ENCODE data around the gene SETX.
"Not testable (repeated sequence)": the region's sequence is repeated elsewhere in the genome, so short reads cannot be mapped to it uniquely, and the experiment has no call there.

SETX gene

GRCh38 chr9:132283165-132283564, 71.6 kb downstream of the SETX start:
- DNase-seq (ENCODE audit: low read depth), result no peak

- DNase-seq (ENCODE audit: low read depth), result no peak
Measured at GRCh38 chr9:132274861-132275260, 79.9 kb downstream of the SETX start.

DNA sequence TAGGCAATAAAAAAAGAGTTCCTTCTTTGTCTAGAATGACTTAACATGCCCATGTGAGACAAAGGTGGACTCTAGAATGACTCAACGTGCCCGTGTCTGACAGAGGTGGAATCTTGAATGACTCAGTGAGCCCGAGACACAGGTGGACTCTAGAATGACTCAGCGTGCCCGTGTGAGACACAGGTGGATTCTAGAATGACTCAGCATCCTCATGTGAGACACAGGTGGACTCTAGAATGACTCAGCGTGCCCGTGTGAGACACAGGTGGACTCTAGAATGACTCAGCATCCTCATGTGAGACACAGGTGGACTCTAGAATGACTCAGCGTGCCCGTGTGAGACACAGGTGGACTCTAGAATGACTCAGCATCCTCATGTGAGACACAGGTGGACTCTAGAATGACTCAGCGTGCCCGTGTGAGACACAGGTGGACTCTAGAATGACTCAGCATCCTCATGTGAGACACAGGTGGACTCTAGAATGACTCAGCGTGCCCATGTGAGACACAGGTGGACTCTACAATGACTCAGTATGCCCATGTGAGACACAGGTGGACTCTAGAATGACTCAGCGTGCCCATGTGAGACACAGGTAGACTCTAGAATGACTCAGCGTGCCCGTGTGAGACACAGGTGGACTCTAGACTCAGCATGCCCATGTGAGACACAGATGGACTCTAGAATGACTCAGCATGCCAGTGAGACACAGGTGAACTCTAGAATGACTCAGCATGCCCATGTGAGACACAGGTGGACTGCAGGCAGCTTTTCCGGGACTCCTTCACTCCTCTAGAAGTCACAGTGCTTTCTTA, 84.9 kb downstream of the SETX start:
- DNase-seq (ENCODE audit: low read depth), result not testable (repeated sequence)

DNA sequence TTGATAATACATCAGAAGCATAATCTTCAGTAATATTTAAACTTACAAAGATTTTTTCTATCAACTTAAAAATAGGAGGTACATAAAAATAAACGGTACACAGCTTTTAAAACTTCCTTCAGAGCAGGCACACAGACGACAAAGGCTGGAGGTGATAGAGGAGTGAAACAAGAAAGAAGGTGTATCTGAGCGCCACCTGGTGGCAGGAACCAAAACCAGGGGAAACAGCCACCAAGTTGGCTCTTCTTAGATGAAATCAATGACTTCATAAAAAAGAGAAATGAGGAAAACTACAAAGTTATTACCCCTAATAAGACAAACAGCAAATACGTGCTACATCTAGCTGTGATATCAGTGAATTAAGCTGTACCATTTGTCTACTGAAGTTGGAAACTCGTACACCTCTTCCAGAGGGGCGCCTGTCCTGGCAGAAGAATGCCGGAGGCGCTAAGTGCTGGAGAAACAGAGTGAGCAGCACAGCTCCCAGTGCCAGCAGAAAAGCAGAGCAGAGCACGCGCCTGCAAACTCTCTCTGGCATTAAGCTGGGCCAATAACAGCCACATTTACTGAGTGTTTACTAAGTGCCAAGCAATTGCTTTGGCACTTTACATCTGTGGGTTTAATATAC, 85.9 kb downstream of the SETX start:
- peak; percentile 47 for DNase-seq (ENCODE audit: low read depth)

DNA sequence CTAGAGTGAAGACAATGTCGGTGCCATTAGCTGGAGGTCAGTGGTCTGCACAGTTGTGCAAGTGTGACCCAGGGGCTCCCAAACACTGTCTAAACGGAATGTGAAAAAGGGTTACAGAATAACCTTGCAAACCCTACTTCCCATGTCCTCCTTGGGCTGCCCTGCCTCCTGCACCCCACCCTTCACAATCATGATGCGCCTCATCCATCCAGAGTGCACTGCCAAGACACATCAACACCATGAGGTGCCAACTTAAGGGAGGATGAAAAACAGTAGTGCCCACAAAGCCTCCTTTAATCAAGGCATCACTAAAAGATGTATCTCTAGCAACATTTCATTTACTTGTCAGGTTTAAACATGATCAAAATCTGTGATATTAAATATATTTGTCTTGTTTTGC, 87.1 kb downstream of the SETX start:
- no peak for DNase-seq (ENCODE audit: low read depth)

- DNase-seq (ENCODE audit: low read depth), result no peak
Measured at GRCh38 chr9:132266017-132266416, 88.8 kb downstream of the SETX start.

GRCh38 chr9:132260846-132261245, 93.9 kb downstream of the SETX start:
- no peak for DNase-seq (ENCODE audit: low read depth)

GRCh38 chr9:132250324-132251262, 104.2 kb downstream of the SETX start:
- DNase-seq (ENCODE audit: low read depth), result no peak

- DNase-seq (ENCODE audit: low read depth), result no peak
Measured at GRCh38 chr9:132249690-132250089, 105.1 kb downstream of the SETX start.

- no peak for DNase-seq (ENCODE audit: low read depth)
Measured at GRCh38 chr9:132249123-132249522, 105.7 kb downstream of the SETX start.

DNA sequence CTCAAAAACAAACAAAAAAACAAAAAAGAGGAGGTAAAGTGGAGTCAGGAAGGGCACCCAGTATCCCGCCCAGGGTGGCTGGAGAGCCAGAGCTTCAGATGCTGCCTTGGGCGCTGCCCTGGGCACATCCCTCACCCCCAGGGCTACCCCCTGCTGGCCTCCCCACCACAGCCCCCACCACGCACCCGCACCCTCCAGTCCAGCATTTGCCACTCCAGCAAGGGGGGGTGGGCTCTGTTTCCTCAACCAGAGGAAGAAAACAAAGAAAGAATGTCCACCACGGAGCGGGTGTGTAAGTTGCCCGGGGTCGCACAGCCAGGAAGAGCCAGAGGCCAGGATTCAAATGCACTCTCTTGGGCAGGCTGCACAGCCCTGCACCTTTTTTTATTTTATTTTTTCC, 106.8 kb downstream of the SETX start:
- no peak for DNase-seq (ENCODE audit: low read depth)

GRCh38 chr9:132245465-132245864, 109.3 kb downstream of the SETX start:
- DNase-seq (ENCODE audit: low read depth), result no peak

DNA sequence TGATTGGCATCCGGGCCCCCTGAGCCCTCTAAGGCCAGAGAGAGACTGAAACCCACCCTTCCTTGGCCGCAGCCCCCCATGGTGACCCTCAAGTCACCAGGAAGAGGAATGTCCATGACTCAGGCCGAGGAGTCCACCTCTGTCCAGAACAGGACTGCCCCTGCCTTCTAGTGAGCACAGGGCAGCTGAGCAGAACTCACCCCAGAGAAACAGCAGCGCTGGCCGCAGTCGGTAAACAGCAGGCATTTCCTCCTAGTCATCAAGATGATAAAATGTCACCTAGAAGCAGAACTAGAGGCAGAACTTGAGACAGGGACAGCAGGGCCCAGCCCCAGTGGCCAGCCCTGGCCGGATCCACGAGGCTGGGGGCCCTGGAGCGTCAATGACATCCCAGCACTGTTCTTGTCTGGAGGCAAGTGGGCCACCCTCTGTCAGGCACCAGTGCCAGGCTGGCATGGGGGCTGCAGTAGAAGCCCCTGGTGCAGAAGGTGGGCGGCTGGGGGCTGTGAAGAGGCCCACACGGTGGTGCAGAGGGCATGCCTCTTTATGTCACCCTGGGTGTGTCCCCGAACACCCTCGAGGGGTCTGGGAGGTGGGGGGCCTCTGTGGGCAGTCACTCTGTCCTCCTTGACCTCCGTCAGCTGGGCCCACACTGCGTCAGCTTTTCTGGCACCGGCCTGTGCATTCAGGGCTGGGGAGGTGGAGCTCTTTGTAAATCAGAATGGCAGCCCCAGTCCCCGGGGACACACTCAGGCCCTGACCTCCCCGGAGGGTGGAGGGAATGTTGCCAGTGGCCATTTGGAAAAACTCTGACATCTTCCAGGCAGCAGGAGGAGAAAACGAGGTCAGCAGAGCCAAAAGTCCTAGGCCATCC, 110.0 kb downstream of the SETX start:
- DNase-seq (ENCODE audit: low read depth), result no peak

GRCh38 chr9:132243156-132244074, 111.4 kb downstream of the SETX start:
- no peak for DNase-seq (ENCODE audit: low read depth)

DNA sequence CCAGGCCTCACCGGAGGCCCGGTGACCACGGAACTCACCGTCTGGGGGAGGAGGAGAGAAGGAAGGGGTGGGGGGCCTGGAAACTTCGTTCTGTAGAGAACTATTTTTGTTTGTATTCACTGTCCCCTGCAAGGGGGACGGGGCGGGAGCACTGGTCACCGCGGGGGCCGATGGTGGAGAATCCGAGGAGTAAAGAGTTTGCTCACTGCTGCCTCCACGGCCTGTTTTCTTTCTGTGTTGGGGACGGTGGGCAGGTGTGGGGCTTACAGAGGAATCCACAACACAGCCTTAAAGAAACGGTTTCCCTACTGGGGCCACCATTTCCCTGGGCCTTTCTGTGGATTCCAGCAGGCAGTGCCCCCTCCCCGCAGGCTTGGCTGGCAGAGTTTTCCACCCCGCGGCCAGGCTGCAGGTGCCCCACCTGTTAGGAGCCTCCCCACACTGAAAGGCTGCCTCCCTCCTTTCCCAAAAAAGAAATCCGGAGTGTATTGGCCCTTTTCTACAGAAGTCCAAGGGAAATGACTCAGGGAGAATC, 112.1 kb downstream of the SETX start:
- no peak for DNase-seq (ENCODE audit: low read depth)

DNA sequence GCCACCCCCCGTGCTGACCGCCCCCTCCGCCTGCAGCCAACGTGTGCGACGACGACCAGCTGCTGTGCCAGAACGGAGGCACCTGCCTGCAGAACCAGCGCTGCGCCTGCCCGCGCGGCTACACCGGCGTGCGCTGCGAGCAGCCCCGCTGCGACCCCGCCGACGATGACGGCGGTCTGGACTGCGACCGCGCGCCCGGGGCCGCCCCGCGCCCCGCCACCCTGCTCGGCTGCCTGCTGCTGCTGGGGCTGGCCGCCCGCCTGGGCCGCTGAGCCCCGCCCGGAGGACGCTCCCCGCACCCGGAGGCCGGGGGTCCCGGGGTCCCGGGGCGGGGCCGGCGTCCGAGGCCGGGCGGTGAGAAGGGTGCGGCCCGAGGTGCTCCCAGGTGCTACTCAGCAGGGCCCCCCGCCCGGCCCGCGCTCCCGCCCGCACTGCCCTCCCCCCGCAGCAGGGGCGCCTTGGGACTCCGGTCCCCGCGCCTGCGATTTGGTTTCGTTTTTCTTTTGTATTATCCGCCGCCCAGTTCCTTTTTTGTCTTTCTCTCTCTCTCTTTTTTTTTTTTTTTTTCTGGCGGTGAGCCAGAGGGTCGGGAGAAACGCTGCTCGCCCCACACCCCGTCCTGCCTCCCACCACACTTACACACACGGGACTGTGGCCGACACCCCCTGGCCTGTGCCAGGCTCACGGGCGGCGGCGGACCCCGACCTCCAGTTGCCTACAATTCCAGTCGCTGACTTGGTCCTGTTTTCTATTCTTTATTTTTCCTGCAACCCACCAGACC, 112.8 kb downstream of the SETX start:
- peak; percentile 22 for DNase-seq (ENCODE audit: low read depth)

DNA sequence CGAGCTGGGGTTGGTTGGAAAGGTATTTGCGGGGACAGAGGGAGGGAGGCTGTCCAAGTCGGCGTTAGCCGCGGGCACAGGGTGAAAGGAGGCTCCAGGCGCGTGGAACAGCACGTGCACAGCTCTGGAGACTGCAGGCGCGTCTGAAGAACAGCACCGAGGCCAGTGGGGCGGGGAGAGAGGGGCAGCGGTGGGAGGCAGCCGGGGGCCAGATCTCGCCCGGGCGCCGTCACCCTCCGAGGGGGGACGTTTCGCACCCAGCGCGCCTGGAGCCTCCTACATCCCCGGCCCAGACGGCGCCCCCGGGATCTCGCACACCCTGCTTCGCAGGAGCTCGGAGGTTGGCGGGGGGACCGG, 113.3 kb downstream of the SETX start:
- no peak for DNase-seq (ENCODE audit: low read depth)

- peak; percentile 99 for DNase-seq (ENCODE audit: low read depth)
Measured at GRCh38 chr9:132240841-132241482, 113.8 kb downstream of the SETX start.
